GM12878 (cell line): ENCODE measurements around the gene SHISA6. TPM values are rescaled to one million over a fixed set of nuclear protein-coding genes. Genes with fewer than 3 reads are reported as not detected.

Source experiments
- ATAC-seq: fragments of 200-7000 bp; cut with Tn5 transposase; 3 replicates; pipeline ENCODE4 v1.9.1; 2020; ENCODE audit warnings: mild to moderate bottlenecking, moderate library complexity
- BruUV-seq: library from RNA; stranded (reverse); fragments of 400-500 nt; replicated peaks from 2 replicates; lab custom pipeline; 2021; lab: Mats Ljungman, UMichigan
- CTCF ChIA-PET: fragments of 300-600 bp; sonication (Branson Sonifier 250); formaldehyde crosslinking; extraction: SDS; loops from one replicate; lab custom pipeline; 2021; ENCODE audit warnings: inconsistent platforms; lab: Yijun Ruan, JAX
- POLR2A ChIA-PET: fragments of 350-600 bp; formaldehyde crosslinking; extraction: SDS; loops from one replicate; lab custom pipeline; 2021; ENCODE audit warnings: inconsistent platforms; lab: Charles Lee
- RAD21 ChIA-PET: fragments of 300-600 bp; sonication (Branson Sonifier 250); formaldehyde crosslinking; loops from one replicate; lab custom pipeline; 2023; ENCODE audit warnings: antibody characterized with exemption; ENCODE audit not compliant: unreplicated experiment; lab: Charles Lee
- SMC1A ChIA-PET: fragments of 300-600 bp; sonication (Branson Sonifier 250); formaldehyde crosslinking; loops from one replicate; lab custom pipeline; 2023; ENCODE audit not compliant: unreplicated experiment, uncharacterized antibody; lab: Charles Lee
- DNase-seq: peaks from one replicate; pipeline ENCODE4 v3.0.0-alpha.2; 2011; ENCODE audit warnings: low read depth, low spot score
- FAIRE-seq: peaks from 3 replicates; lab custom pipeline; 2011; peaks lifted over from hg19 to GRCh38; lab: Jason Lieb, UNC
- H2AFZ ChIP-seq: 2 replicates; pipeline ENCODE4 v1.6.0; 2011; ENCODE audit warnings: low read depth, low read length, control low read depth; ENCODE audit not compliant: control insufficient read depth
- H3K27ac ChIP-seq: 2 replicates; pipeline ENCODE4 v1.5.1; 2011; ENCODE audit warnings: control low read depth; ENCODE audit not compliant: control insufficient read depth, insufficient read depth
- H3K27me3 ChIP-seq, 2 experiments: replicated peaks in 1 of 2; 2 replicates each; pipeline versions ENCODE4 v1.6.0 to v1.6.1; 2011; ENCODE audit warnings: low read length in 1 of 2; ENCODE audit not compliant: control insufficient read depth in 2 of 2, insufficient read depth in 2 of 2
- H3K36me3 ChIP-seq, 2 experiments: 2 replicates each; pipeline ENCODE4 v1.5.1; 2011; ENCODE audit warnings: low read length in 1 of 2; ENCODE audit not compliant: control insufficient read depth in 2 of 2, insufficient read depth in 2 of 2
- H3K4me1 ChIP-seq: 2 replicates; pipeline ENCODE4 v1.6.1; 2011; ENCODE audit warnings: mild to moderate bottlenecking, low read length, moderate library complexity, mixed read lengths; ENCODE audit not compliant: control insufficient read depth, insufficient read depth
- H3K4me2 ChIP-seq: 2 replicates; pipeline ENCODE4 v1.6.0; 2011; ENCODE audit warnings: control low read depth; ENCODE audit not compliant: control insufficient read depth, insufficient read depth
- H3K4me3 ChIP-seq: fragments of 200-600 bp; sonication (generic); 2 replicates; pipeline ENCODE4 v1.5.1; 2016
- H3K79me2 ChIP-seq: 2 replicates; pipeline ENCODE4 v1.6.0; 2011; ENCODE audit warnings: low read length; ENCODE audit not compliant: control insufficient read depth, insufficient read depth
- H3K9ac ChIP-seq: 2 replicates; pipeline ENCODE4 v1.8.0; 2011; ENCODE audit warnings: low read length, control low read depth, mixed read lengths; ENCODE audit not compliant: control insufficient read depth, insufficient read depth
- H3K9me3 ChIP-seq: replicated peaks from 3 replicates; pipeline ENCODE4 v1.5.1; 2011; ENCODE audit warnings: mild to moderate bottlenecking, low read length; ENCODE audit not compliant: control insufficient read depth, insufficient read depth
- H4K20me1 ChIP-seq: 2 replicates; pipeline ENCODE4 v1.6.0; 2011; ENCODE audit not compliant: control insufficient read depth, insufficient read depth
- E2F4 ChIP-seq: IDR thresholded peaks from 2 replicates; pipeline ENCODE4 v1.6.1; 2012; ENCODE audit warnings: low read depth, low read length, improper control_type of control experiment
- EGR1 ChIP-seq, 2 experiments: IDR thresholded peaks; 1 replicate in 1 of 2; 2 replicates in 1 of 2; pipeline ENCODE4 v1.6.1; 2011 to 2012; ENCODE audit warnings: low read depth in 2 of 2, low read length in 2 of 2, borderline replicate concordance in 1 of 2, mild to moderate bottlenecking in 1 of 2, moderate library complexity in 1 of 2
- GABPA ChIP-seq: IDR thresholded peaks from 2 replicates; pipeline ENCODE4 v1.6.1; 2014; ENCODE audit warnings: antibody characterized with exemption, low read depth, mild to moderate bottlenecking, inconsistent platforms
- HCFC1 ChIP-seq: fragments of 150-350 bp; IDR thresholded peaks from 2 replicates; pipeline ENCODE4 v1.6.1; 2014; ENCODE audit warnings: low read length
- HSF1 ChIP-seq: fragments of 150-350 bp; IDR thresholded peaks from 2 replicates; pipeline ENCODE4 v1.6.1; 2014; ENCODE audit warnings: mild to moderate bottlenecking, low read depth, low read length
- IRF4 ChIP-seq: IDR thresholded peaks from 2 replicates; pipeline ENCODE4 v1.6.1; 2011; ENCODE audit warnings: low read depth, low read length
- MYC ChIP-seq: IDR thresholded peaks from 2 replicates; pipeline ENCODE4 v1.6.1; 2011; ENCODE audit warnings: mild to moderate bottlenecking, low read length, moderate library complexity, inconsistent platforms; ENCODE audit not compliant: insufficient read depth, insufficient replicate concordance, insufficient read length, severe bottlenecking
- NR2C1 ChIP-seq: fragments of 450-650 bp; IDR thresholded peaks from 2 replicates; pipeline ENCODE4 v1.6.1; 2017; ENCODE audit warnings: antibody characterized with exemption, mild to moderate bottlenecking, moderate library complexity
- PKNOX1 ChIP-seq: fragments of 450-650 bp; IDR thresholded peaks from 2 replicates; pipeline ENCODE4 v1.6.1; 2016; ENCODE audit warnings: mild to moderate bottlenecking
- SMC3 ChIP-seq: IDR thresholded peaks from 2 replicates; pipeline ENCODE4 v1.6.1; 2011; ENCODE audit warnings: low read length, improper control_type of control experiment, borderline replicate concordance
- SREBF1 ChIP-seq: IDR thresholded peaks from 2 replicates; pipeline ENCODE4 v1.6.1; 2012; ENCODE audit warnings: mild to moderate bottlenecking, low read length
- WRNIP1 ChIP-seq: IDR thresholded peaks from 2 replicates; pipeline ENCODE4 v1.6.1; 2011; ENCODE audit warnings: low read depth, low read length, improper control_type of control experiment, borderline replicate concordance
- ZBED1 ChIP-seq: IDR thresholded peaks from 2 replicates; pipeline ENCODE4 v1.6.1; 2016; ENCODE audit warnings: borderline replicate concordance
- ZZZ3 ChIP-seq: IDR thresholded peaks from 2 replicates; pipeline ENCODE4 v1.6.1; 2011; ENCODE audit warnings: low read depth; ENCODE audit not compliant: control insufficient read depth, insufficient read length
- WGBS: methylation state at CpG from one replicate; pipeline ENCODE4 v1.1.6; 2016; ENCODE audit warnings: low lambda C conversion rate; ENCODE audit not compliant: insufficient replicate concordance, insufficient coverage; ENCODE audit errors: missing lambda C conversion rate; 5-methylcytosine and 5-hydroxymethylcytosine counted together
- in situ Hi-C: fragments of 300-500 bp; cut with MboI; formaldehyde crosslinking; loops from 9 replicates; pipeline ENCODE4 v1.14.3; 2018; ENCODE audit warnings: mixed read lengths
- intact Hi-C: fragments of 100-400 bp; cut with micrococcal nuclease; formaldehyde crosslinking; loops from one replicate; pipeline ENCODE4 v1.14.2; 2022; ENCODE audit not compliant: unreplicated experiment
- polyA plus RNA-seq, 11 experiments: library from polyadenylated mRNA; depleted of rRNA in 4 of 11; unstranded in 6 of 11; stranded (reverse) in 5 of 11; fragments of >200 nt; fragmentation: Nextera tagmentation in 4 of 11; fragmentation: Illumina TruSeq in 1 of 11; extraction: Ambion mirVana in 4 of 11; extraction: Trizol in 1 of 11; gene quantifications; 1 replicate in 1 of 11; 2 replicates in 10 of 11; pipeline versions ENCODE4 v1.2.1 to v1.2.3, GENCODE V29; 2011 to 2016; ENCODE audit warnings: inconsistent platforms in 2 of 11, missing spikeins in 2 of 11, low read depth in 1 of 11
- total RNA-seq, 4 experiments: library from RNA; depleted of rRNA in 3 of 4; stranded (reverse); fragments of >200 nt in 3 of 4; fragmentation: Illumina TruSeq in 1 of 4; extraction: Trizol in 1 of 4; gene quantifications; 2 replicates each; pipeline versions ENCODE4 v1.2.1 to v1.2.3, GENCODE V29; 2013 to 2021

SHISA6 gene
- total and polyA plus RNA-seq, 10 of the 15 experiments (the other 5 are each of a cell fraction or from before 2014, with no cell fraction given), result not detected

- no peak for TF ChIP-seq IRF4
- TF ChIP-seq GABPA, result no peak
- TF ChIP-seq HSF1, result no peak
- no peak for TF ChIP-seq ZBED1
- TF ChIP-seq, all 136 proteins: peak for 0
- BruUV-seq, result no TSS peak
- intact Hi-C loops (no loop called here), in situ Hi-C loops (no loop called here)
- SMC1A ChIA-PET, result no interaction called here
- no peak for ATAC-seq
- no peaks in the 10 kb centered on the region for H3K79me2 ChIP-seq
- H3K9me3 ChIP-seq, result no peaks in the 10 kb centered on the region; the same call in 2 of the 3 replicates
- no peaks in the 10 kb centered on the region for H3K27me3 ChIP-seq
- WGBS, result 1% methylated on average over 4 of the region's 4 CpGs
- no peak overlapping the region for H3K27ac ChIP-seq
- no peak overlapping the region for H2AFZ ChIP-seq
- POLR2A ChIA-PET, result no interaction called here
- FAIRE-seq, result no peak
- no peak overlapping the region for H3K9ac ChIP-seq
- RAD21 ChIA-PET, result no interaction called here
- H3K4me1 ChIP-seq, result no peaks in the 10 kb centered on the region
- no peak overlapping the region for H3K4me3 ChIP-seq
- H3K4me2 ChIP-seq, result no peak overlapping the region
- DNase-seq, result no peak
- no peaks in the 10 kb centered on the region for H3K36me3 ChIP-seq
- H4K20me1 ChIP-seq, result no peaks in the 10 kb centered on the region
- CTCF ChIA-PET, result no interaction called here
These were observed 125.3 kb downstream of the SHISA6 start for GRCh38 chr17:11366272-11366850.

- Histone ChIP-seq H4K20me1 (no peaks in the 10 kb centered on the region), H3K4me2 (no peak overlapping the region), H3K27ac (no peak overlapping the region), H3K36me3 (no peaks in the 10 kb centered on the region), H3K79me2 (no peaks in the 10 kb centered on the region), H2AFZ (no peak overlapping the region), H3K9ac (no peak overlapping the region), H3K9me3 (no peaks in the 10 kb centered on the region; the same call in 2 of the 3 replicates), H3K27me3 (no peaks in the 10 kb centered on the region), H3K4me3 (no peak overlapping the region), H3K4me1 (no peaks in the 10 kb centered on the region)
- FAIRE-seq (no peak), ATAC-seq (no peak), DNase-seq (no peak)
- WGBS, result 37% methylated on average over 6 of the region's 6 CpGs
- intact Hi-C loops (no loop called here), in situ Hi-C loops (no loop called here)
- BruUV-seq, result no TSS peak
- ChIA-PET RAD21 (no interaction called here), POLR2A (no interaction called here), SMC1A (no interaction called here), CTCF (no interaction called here)
- TF ChIP-seq WRNIP1 (no peak), HCFC1 (no peak), ZZZ3 (no peak), PKNOX1 (no peak), EGR1 (IDR thresholded peaks at IDR 0.05; ENCODE audit: borderline replicate concordance in 1 of 2, low read depth in 2 of 2, low read length in 2 of 2) (no peak), SREBF1 (no peak), MYC (no peak), SMC3 (no peak), E2F4 (no peak), NR2C1 (no peak)
These were observed 128.6 kb downstream of the SHISA6 start for GRCh38 chr17:11369575-11369974.
